ENCODE data around the gene ABHD12. TPM values are rescaled to one million over a fixed set of nuclear protein-coding genes. Genes with fewer than 3 reads are reported as not detected.

The ABHD12 gene
- total RNA-seq, 1 donor from 2014 or later = 41.6 TPM

DNA sequence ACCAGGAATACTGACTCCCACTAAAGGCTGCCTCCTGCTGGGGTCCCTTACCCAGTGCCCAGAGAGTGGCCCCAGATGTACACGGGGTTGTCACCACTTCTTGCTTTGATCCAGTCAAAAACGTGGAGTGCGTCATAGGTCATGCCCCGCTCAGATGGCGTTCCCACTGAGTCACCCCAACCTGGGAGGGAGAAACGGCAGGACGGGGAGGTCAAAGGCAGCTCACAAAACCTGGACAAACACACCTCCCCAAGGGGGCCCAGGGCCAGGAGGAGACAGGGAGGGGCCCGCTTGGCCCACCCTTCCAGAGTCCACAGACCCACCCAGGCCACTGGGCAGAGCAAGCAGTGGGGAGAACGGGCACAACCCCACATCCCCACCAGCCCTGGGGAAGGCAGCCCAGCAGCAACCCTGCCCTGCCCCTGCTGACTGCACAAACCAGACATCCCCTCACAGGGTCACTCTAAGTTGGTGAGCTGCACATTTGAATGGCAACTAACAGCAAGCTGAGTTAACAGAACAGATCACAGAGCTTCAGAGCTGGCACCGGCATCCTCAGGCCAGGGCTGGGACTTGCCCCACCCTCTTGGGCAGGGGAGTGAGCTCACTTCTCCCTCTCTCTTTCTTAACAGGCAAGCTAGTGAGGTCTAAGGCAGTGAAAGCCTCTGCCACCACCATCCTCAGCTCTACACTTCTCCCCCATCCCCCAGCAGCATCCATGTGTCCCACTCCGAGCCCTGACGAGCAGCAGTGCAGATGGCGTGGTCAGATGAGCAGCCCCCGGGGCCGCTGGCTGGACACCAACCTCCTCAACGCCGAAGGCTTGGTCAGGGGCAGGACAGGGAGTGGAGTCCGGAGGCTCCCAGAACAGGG lies 81.0 kb downstream of the ABHD12 start:
- no peak for DNase-seq (ENCODE audit: low spot score)

DNA sequence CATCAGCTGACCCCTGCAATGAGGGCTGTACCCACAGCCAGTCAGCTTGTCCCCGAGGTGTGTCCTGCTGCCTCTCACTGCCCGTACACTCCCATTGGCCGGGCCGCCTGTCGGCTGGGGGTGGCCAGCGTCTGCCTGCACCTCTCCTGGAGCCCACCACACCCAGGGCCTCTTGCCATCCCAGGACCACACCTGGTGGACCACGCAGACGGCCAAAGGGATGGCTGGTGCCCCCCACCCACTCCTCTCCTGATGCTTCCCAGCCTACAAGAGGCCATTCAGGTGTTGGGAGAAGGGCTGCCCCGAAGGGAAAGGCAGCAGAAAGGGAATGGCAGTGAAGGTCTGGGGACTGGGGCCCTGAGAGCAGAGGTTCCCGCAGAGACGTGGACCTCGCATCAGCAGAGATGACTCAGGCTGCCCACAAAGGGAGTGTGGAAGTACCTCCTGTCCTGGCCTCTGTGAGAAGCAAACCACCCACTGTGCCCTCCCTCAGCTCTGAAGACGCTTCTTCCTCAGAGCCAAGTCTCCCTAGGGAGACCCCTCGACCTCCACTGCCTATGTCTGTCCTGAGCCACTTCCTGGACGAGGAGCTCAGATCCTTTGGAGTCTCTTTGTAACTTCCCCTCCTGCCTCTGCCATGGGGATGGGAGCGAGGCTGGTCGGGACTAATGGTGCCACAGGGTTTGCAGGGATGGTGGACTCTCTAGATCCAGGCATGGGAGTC lies 81.8 kb downstream of the ABHD12 start:
- DNase-seq (ENCODE audit: low spot score) = no peak

DNA sequence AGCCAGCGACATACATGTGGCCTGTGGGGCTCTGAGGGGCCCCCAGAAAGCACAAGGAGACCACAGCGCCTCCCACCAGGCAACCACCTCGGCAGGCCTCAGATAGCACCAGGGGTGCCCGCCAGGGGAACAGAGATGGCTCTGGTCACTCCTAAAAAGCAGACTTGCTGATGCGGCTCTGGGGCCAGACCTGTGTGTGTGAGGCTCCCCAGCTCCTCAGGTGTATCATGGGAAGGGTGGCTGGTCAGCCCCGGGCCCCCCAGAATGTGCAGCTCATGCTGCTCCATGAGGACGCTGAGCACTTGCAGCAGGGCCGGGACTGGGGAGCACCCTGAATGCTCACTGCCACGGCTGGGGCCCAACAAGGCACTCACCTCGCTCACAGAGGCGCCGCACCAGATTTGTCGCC lies 82.5 kb downstream of the ABHD12 start:
- no peak for DNase-seq (ENCODE audit: low spot score)

DNA sequence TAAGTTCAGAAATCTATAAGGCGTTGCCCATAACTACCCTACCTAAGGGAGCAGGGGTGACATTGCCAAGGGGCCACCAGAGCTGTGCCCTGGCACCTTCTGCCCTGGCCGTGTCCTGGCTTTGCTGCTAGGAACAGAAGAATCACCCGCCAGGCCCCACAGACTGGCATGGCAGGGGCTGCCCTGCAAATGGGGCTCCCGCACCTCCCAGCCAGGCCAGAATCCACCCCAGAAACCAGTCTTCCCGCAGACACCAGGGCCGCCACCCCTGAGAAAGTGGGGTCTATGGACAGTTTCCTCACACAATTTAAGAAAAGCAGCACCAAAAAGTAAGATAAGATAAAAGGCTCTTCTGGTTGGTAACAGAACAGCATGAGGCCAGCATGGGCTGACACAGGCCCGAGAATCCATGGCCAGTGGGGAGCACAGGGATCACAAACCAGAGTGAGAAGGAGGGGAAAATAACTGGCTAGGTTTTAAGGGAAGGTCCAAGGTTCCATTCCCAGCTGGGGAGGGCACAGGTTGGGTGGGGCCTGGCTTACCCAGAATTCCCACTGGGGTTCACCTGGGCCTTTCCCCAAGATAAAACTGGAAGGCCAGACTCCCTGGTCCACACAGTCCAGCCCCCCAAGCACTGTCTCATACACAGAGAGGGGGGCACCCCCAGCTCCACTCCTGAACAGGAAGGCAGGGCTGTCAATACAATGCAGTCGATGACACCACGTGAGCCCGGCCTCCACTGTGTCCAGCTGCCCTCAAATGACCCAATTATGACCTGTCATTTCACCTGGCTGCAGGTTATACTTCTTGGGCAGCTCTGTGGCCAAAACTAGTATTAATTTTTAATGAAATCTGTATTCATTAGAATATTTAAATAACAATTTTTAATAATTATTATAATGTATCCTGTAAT lies 83.4 kb downstream of the ABHD12 start:
- no peak for DNase-seq (ENCODE audit: low spot score)

DNA sequence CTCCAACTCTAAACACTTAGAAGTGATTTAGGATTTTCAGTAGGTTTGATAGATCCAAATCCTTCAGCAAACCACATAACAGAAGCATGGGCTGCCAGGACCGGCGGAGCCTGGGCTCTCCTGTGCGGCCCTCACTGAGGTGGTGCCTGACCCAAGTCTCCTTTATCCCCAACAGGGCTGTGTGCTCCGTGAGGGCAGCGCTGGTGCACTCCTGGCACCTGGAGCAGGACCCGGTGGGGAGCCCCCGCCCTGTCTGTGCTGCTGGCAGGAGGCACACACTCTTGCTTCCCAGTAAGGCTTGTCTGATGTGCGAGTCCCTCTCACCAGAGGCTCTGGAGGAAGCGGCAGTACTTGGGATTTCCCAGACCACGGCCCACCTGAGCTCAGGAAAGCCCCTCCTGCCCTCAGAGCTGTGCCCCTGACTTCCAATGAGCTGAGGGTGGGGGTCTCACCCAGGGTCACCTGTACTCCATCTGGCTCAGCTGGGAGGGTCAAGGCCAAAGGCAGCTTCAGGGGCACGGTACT lies 86.5 kb downstream of the ABHD12 start:
- DNase-seq (ENCODE audit: low spot score) = no peak

DNA sequence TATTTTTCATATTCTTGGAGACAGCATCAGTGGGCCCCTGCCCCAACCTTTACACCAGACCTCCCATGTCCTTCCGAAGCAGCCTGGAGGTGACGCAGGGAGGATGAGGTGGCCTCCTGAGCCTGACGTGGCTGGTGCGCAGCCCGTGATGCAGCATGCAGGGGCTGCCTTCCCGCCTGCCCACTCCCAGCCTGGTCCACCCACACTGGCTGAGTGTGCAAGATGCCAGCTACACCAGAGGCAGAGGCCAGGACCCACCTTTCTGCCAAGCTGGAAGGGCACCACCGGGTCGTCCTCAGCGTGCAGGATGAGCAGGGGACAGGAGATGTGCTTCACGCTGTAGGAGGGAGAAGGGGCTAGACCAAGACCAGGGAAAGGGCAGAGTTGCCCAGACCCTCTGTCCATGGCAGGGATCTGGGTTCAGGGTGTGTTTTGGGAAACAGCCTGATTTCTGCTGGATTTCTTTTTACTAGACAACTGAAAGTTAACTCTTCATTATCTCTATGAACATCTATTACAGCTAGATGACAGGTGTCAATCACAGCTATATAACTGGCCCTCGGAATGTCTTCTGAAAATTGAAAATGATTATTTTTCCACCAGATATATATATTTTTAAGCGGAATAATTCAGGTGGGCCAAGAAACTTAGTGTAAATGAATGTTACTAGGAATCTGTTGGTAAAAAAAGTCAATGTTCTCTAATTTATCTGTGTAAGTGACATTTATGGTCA lies 87.2 kb downstream of the ABHD12 start:
- DNase-seq (ENCODE audit: low spot score) = no peak

DNA sequence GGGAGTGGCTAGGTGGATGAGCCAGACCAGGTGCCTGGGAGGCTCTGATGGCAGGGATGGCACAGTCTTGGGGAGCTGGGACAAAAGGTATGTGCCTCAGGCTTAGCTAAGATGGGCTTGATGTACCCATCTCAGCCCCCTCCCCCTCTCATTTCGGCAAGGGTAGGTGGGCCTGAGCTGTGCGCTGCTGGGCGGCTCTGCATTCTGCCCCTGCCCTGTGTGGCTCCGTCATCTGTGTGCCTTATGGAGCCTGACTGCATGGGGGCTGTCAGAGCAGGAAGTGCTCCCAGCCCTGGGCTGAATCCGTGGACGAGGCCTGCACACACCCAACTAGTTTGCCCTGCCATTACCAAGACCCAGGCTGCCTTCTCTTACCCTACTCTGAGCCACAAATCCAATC lies 88.0 kb downstream of the ABHD12 start:
- DNase-seq (ENCODE audit: low spot score) = no peak

DNA sequence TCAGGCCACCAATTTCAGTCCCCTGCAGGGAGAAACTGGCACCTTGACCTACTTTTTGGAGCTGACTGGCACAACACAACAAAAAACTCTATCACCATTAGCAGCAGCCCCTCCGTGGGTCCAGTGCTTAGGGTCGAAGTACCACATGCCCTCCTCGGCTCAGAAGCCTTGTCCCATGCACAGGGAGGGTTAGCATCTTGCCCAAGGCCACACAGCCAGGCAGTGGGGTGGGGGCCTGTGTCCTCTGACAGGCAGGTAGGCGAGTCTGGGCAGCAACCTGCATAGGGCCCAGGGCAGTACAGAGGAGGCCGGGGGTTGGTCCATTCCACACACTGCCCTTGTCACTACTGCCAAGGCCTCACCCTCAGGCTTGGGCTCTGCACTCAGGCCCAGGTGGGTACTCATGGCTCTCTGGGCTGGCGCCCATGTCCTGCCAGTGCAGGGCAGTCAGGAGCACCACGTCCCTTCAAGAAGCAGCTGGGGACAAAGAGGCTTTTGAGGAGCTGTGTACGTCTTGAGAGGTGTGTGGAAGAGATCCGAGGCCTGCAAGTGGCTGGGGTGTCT lies 89.2 kb downstream of the ABHD12 start:
- no peak for DNase-seq (ENCODE audit: low spot score)

DNA sequence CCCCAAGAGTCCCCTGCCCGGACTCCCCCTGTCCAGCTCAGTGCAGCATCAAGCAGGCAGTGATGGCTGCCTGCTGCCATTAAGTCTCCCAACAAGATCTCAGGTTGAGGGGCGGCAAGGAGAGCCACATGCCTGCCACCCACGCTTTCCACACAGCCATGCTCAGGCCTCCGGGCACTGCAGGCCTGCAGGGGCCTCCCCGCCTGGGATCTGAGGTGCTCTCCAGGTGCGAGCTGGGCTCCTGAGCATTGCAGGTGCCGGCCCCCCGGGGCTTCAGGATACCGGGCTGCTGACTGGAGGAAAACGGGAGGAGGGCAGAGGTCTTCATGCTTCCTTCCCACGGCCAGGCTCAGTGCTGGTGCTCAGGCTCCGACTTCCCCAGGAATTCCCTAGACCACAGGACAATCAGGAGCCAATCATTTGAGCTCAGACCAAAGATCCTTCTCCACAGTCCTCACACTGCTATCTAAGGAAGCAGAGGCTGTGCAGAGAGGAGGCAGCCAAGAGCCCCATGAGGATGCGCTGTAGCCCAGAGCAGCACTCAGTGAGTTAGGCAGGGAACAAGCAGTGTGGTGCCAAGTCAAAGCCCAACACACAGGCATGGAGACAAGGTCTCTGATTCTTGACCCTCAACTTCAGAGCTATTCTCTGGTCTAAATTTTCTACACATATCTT lies 90.0 kb downstream of the ABHD12 start:
- no peak for DNase-seq (ENCODE audit: low spot score)

DNA sequence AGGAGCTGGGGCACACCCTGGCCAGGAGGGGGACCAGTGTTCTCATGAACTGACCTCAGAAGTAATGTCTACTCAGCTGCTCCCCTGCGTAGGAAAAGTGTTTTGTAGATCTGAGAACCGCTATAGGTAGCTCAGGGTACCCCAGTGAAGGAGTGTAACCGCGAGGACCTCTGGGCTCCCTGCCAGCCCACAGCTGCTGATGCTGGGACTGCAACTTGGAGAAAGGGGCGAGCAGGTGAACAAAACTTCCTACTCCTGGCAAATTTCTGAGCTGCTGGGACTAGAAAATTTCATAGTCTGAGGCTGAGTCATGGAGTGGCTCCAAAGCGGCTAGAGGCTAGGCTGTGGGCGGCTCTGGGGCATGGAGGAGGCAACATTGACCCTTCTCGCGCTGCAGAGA lies 90.8 kb downstream of the ABHD12 start:
- DNase-seq (ENCODE audit: low spot score) = no peak

DNA sequence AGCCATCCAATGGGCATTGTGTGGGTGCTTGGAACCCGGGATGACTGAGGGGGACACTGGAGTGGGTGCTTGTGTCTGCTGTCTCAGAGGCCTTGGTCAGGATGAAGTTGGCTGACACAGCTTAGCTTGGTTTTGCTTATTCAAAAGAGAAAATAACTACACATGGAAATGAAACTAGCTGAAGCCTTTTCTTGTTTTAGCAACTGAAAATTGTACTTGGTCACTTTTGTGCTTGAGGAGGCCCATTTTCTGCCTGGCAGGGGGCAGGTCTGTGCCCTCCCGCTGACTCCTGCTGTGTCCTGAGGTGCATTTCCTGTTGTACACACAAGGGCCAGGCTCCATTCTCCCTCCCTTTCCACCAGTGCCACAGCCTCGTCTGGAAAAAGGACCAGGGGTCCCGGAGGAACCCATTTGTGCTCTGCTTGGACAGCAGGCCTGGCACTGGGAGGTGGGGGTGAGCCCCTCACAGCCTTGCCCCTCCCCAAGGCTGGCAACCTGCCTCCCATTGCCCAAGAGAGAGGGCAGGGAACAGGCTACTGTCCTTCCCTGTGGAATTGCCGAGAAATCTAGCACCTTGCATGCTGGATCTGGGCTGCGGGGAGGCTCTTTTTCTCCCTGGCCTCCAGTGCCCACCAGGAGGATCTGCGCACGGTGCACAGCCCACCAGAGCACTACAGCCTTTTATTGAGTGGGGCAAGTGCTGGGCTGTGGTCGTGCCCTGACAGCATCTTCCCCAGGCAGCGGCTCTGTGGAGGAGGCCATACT lies 93.3 kb downstream of the ABHD12 start:
- DNase-seq (ENCODE audit: low spot score) = no peak

DNA sequence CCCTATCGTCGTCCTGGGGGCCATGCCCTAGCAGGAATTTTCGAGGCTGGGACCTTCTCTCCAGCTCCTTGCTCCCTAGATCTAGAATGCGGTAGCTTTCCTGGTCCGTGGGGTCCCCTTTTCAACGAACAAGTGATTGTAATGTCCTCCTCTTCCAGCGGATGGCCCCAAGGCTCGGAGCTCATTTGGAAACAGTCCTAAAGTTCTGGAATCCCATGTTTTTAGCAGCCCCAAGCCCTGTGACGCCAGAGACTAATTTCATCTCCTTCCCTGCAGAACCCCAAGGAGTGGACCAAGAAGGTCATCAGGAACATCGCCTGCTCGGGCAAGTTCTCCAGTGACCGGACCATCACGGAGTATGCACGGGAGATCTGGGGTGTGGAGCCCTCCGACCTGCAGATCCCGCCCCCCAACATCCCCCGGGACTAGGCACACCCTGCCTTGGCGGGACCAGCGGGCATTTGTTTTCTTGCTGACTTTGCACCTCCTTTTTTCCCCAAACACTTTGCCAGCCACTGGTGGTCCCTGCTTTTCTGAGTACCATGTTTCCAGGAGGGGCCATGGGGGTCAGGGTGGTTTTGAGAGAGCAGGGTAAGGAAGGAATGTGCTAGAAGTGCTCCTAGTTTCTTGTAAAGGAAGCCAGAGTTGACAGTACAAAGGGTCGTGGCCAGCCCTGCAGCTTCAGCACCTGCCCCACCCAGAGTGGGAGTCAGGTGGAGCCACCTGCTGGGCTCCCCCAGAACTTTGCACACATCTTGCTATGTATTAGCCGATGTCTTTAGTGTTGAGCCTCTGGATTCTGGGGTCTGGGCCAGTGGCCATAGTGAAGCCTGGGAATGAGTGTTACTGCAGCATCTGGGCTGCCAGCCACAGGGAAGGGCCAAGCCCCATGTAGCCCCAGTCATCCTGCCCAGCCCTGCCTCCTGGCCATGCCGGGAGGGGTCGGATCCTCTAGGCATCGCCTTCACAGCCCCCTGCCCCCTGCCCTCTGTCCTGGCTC lies 94.2 kb downstream of the ABHD12 start:
- DNase-seq (ENCODE audit: low spot score) = no peak

DNA sequence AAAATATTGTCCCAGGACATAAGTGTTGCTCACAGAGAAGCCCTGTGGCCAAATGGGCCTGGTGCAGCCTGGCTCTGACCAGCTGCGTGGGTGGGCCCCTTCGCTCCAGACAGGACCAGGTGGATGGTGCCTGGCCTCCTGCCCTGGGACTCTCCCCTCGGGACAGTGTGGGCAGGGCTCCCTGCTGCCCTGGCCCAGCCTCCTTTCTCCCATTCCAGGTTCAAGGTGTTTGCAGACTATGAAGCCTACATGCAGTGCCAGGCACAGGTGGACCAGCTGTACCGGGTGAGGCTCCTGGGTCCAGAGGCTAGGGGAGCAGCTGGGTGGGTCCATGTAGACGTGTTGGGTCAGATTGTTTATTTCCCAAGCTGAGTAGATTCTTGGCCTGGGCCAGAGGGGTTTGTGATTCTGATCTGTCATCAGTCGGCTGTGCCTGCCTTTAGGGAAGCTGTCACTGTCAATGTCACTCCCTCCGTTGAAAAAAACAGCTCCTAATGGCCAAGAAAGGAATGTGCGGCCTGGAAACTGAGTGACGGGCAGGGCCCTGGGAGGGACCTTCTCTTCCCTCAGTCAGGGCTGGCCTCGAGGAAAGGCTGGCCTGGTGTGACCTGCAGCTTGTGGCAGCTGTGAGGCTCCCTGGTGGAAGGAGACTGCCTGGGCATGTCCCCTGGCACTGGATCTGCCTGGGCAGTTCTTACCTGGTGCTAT lies 95.1 kb downstream of the ABHD12 start:
- no peak for DNase-seq (ENCODE audit: low spot score)

DNA sequence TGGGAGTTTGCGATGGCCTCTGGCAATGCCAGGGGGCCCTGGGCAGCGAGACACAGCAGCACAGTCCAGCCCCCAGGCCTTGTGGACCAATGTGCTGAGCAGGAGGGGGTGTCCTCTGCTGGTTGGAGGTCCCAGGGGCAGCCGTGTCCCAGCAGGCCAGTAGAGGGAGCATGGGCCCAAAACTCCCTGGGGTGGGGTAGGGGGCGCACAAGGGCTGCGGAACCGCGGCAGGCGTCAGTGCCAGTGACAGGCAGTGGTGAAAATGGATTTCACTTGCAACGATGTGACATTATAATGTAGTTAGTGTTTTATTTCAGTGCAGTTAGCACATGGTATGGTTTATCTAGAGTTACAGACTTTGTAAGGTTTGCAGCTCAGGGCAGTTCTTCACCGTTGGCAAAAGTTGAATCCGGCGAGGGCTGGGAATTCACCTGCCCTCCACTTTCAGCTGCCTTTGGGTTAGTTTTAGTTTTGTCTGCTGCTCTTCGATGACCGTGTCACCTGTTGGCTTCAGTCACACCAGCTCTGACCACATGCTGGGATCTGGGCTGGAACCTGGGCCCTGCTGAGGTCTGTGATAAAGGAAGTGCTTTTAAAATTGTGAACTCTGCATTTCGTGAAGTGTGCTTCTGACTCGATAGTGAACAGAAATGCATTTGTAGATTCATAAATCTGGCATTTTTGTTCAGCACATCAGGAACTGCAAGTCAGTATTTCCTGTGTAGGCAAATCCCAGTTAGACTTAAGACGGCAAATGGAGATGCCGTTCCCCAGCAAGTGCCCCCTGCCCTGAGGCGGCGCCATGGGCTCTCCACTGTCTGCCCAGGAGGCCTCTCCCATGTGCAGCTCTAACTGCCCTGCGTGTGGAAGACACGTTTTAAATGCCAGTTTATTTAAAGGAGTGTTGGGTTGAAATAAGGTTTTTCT lies 95.9 kb downstream of the ABHD12 start:
- no peak for DNase-seq (ENCODE audit: low spot score)

DNA sequence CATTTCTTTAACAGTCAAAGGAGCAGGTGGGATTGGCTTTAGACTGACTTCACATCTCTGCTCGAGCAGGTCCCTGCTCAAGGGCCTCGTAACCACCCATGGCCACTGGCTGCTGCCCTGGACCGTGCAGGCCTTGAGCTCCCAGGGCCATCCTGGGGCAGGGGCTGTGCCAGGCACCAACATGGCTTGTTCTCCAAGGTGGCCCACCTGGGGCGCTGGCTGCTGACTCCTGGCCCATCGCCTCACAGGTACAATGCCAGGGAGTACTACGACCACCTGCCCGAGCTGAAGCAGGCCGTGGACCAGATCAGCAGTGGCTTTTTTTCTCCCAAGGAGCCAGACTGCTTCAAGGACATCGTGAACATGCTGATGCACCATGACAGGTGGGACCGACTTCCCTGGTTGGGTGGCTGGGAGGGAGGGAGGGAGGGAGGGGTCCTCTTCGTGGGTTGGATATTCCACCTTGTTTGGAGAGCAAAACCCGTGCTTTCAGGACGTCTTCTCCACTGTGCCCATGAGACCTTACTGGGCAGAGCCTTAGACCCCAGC lies 96.7 kb downstream of the ABHD12 start:
- DNase-seq (ENCODE audit: low spot score) = no peak

DNA sequence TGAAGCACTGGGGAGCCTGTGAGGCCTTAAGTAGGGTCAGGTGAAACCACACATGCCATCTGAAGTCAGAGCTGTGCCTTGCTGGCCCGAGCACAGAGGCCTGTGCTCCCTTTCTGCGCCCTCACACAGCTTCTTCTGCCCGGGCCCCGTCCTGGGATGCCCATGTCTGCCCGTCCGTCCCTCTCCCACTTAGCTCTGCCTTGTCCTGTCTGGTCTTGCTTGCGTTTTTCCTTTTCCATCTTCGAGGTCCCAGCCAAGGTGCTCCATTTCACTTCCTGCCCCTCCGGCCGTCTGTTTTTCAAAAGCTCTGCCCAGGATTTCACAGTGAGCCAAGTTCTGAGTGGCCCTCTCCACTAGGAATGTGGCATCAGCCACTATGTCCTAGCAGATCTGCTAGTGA lies 97.1 kb downstream of the ABHD12 start:
- no peak for DNase-seq (ENCODE audit: low spot score)
